ENCODE measurements around the gene RAD52. TPM values are rescaled to one million over a fixed set of nuclear protein-coding genes. Genes with fewer than 3 reads are reported as not detected.

Gene RAD52
- polyA plus RNA-seq, 1 experiment: 15.3 TPM

- H3K4me3 ChIP-seq (ENCODE audit: low read depth, low read length): no peak overlapping the region
- ChIA-PET CTCF (interaction anchor here (1.4 kb wide), 1 partner anchor 18 kb away, joined by 3 read pairs; the partner anchor contains the start of gene RAD52), POLR2A (no interaction called here)
- no peaks in the 10 kb centered on the region for H3K36me3 ChIP-seq (ENCODE audit: control insufficient read depth, insufficient read depth, low read length)
- no peak for TF ChIP-seq CTCF (IDR thresholded peaks at IDR 0.05; ENCODE audit: insufficient read depth, low read depth, low read length)
- no peak for DNase-seq (ENCODE audit: low read depth)
- no peaks in the 10 kb centered on the region for H3K27me3 ChIP-seq (ENCODE audit: control insufficient read depth, insufficient read depth, low read length)
Observed at GRCh38 chr12:967641-968040, 18.1 kb upstream of the RAD52 start.

GRCh38 chr12:966724-967123, 17.2 kb upstream of the RAD52 start:
- no peak overlapping the region for H3K4me3 ChIP-seq (ENCODE audit: low read depth, low read length)
- DNase-seq (ENCODE audit: low read depth): no peak
- no peak for TF ChIP-seq CTCF (IDR thresholded peaks at IDR 0.05; ENCODE audit: insufficient read depth, low read depth, low read length)
- ChIA-PET CTCF (no interaction called here), POLR2A (no interaction called here)
- H3K27me3 ChIP-seq (ENCODE audit: control insufficient read depth, insufficient read depth, low read length): no peaks in the 10 kb centered on the region
- H3K36me3 ChIP-seq (ENCODE audit: control insufficient read depth, insufficient read depth, low read length): no peaks in the 10 kb centered on the region

GRCh38 chr12:958588-959123, 9.2 kb upstream of the RAD52 start:
- TF ChIP-seq CTCF (IDR thresholded peaks at IDR 0.05; ENCODE audit: insufficient read depth, low read depth, low read length): no peak
- no peak overlapping the region for H3K4me3 ChIP-seq (ENCODE audit: low read depth, low read length)
- ChIA-PET POLR2A (no interaction called here), CTCF (interaction anchor here (2.4 kb wide), 1 partner anchor 9 kb away, joined by 8 read pairs; the partner anchor contains the start of gene RAD52)
- no peaks in the 10 kb centered on the region for H3K36me3 ChIP-seq (ENCODE audit: control insufficient read depth, insufficient read depth, low read length)
- DNase-seq (ENCODE audit: low read depth): no peak
- no peaks in the 10 kb centered on the region for H3K27me3 ChIP-seq (ENCODE audit: control insufficient read depth, insufficient read depth, low read length)

GRCh38 chr12:955939-956338, 6.4 kb upstream of the RAD52 start:
- no peaks in the 10 kb centered on the region for H3K36me3 ChIP-seq (ENCODE audit: control insufficient read depth, insufficient read depth, low read length)
- no peaks in the 10 kb centered on the region for H3K27me3 ChIP-seq (ENCODE audit: control insufficient read depth, insufficient read depth, low read length)
- no peak for TF ChIP-seq CTCF (IDR thresholded peaks at IDR 0.05; ENCODE audit: insufficient read depth, low read depth, low read length)
- ChIA-PET CTCF (interaction anchor here (0.6 to 1.1 kb wide), 2 partner anchors 48 to 137 kb away, joined by 3 read pairs; no protein-coding TSS in a partner anchor), POLR2A (no interaction called here)
- H3K4me3 ChIP-seq (ENCODE audit: low read depth, low read length): no peak overlapping the region
- no peak for DNase-seq (ENCODE audit: low read depth)

GRCh38 chr12:954741-955140, 5.2 kb upstream of the RAD52 start:
- peak; percentile 5 for DNase-seq (ENCODE audit: low read depth)
- ChIA-PET CTCF (no interaction called here), POLR2A (no interaction called here)
- no peak for TF ChIP-seq CTCF (IDR thresholded peaks at IDR 0.05; ENCODE audit: insufficient read depth, low read depth, low read length)
- Histone ChIP-seq H3K36me3 (ENCODE audit: control insufficient read depth, insufficient read depth, low read length) (no peaks in the 10 kb centered on the region), H3K27me3 (ENCODE audit: control insufficient read depth, insufficient read depth, low read length) (no peaks in the 10 kb centered on the region), H3K4me3 (ENCODE audit: low read depth, low read length) (no peak overlapping the region)
